KMS-11 (cell line): ENCODE measurements around the gene CFAP299.

ENCODE experiments used
- H2AFZ ChIP-seq: fragments of 200-600 bp; sonication (generic); 2 replicates; pipeline ENCODE4 v1.6.1; 2016; ENCODE audit warnings: antibody characterized with exemption, mixed run types, low read depth
- H3K27ac ChIP-seq: fragments of 200-600 bp; sonication (generic); 2 replicates; pipeline ENCODE4 v1.6.1; 2016; ENCODE audit warnings: mild to moderate bottlenecking, mixed run types
- H3K27me3 ChIP-seq: fragments of 200-600 bp; sonication (generic); 2 replicates; pipeline ENCODE4 v1.6.1; 2017; ENCODE audit warnings: mild to moderate bottlenecking, low read depth, mixed run types, moderate library complexity; ENCODE audit not compliant: insufficient read depth
- H3K36me3 ChIP-seq: fragments of 200-600 bp; sonication (generic); 2 replicates; pipeline ENCODE4 v1.6.1; 2017; ENCODE audit warnings: mild to moderate bottlenecking, mixed run types; ENCODE audit not compliant: insufficient read depth
- H3K4me1 ChIP-seq: fragments of 200-600 bp; sonication (generic); 2 replicates; pipeline ENCODE4 v1.6.1; 2016; ENCODE audit warnings: mild to moderate bottlenecking, low read depth, mixed run types; ENCODE audit not compliant: poor library complexity, severe bottlenecking
- H3K4me2 ChIP-seq: fragments of 200-600 bp; sonication (generic); 2 replicates; pipeline ENCODE4 v1.7.0; 2016; ENCODE audit warnings: mild to moderate bottlenecking, mixed run types
- H3K4me3 ChIP-seq: fragments of 200-600 bp; sonication (generic); IDR thresholded peaks from 2 replicates; pipeline ENCODE4 v1.6.1; 2017; ENCODE audit warnings: low read depth, low read length, mixed read lengths; ENCODE audit not compliant: insufficient read depth
- H3K79me2 ChIP-seq: fragments of 200-600 bp; sonication (generic); 2 replicates; pipeline ENCODE4 v1.6.1; 2016; ENCODE audit warnings: low read depth, mixed run types; ENCODE audit not compliant: insufficient read depth
- H3K9ac ChIP-seq: fragments of 200-600 bp; sonication (generic); 2 replicates; pipeline ENCODE4 v1.6.1; 2016; ENCODE audit warnings: mild to moderate bottlenecking, mixed run types
- H4K20me1 ChIP-seq: fragments of 200-600 bp; sonication (generic); 2 replicates; pipeline ENCODE4 v1.6.1; 2016; ENCODE audit warnings: mild to moderate bottlenecking, mixed run types; ENCODE audit not compliant: insufficient read depth
- CTCF ChIP-seq: fragments of 200-600 bp; sonication (generic); conservative IDR thresholded peaks from 2 replicates; pipeline ENCODE4 v1.6.1; 2017; ENCODE audit warnings: low read depth, mild to moderate bottlenecking, antibody characterized with exemption, low read length, moderate library complexity, mixed read lengths

Gene CFAP299

DNA sequence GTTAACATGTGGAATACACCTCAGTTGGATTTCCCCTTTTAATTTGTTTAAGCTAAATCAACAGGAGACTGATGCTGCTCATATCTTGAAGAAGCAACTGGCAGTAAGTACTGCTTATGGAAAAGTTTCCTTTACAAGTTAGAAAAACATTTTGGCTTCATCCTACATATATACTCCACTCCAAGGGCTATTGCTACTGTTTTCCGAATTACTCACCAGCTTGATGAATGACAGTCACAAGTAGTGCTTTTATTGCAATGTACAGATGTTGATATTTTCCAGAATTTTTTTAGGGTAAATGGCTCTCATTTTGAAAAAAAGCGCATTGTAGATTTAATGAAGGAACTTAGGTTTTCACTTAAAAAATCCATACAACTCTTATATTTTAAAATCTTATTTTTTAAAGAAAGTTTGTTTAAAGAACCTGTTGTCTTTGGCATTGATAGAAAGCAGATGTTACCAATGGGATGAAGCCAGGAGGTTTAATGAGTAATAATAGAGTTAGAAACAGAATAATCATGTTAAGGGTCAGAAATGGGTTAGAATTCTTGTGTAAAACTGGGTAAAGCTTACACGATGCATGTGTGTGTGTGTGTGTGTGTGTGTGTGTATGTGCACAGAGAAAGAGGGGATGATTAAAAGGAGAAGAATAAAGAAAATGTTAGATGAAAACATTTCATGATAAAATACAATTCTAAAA, 272.9 kb downstream of the CFAP299 start:
- Histone ChIP-seq H3K4me1 (no peaks in the 10 kb centered on the region), H3K27ac (no peak overlapping the region), H3K9ac (no peak overlapping the region), H3K79me2 (no peaks in the 10 kb centered on the region), H3K4me2 (no peak overlapping the region), H2AFZ (no peak overlapping the region), H3K4me3 (no peak overlapping the region), H3K36me3 (no peaks in the 10 kb centered on the region), H4K20me1 (no peaks in the 10 kb centered on the region), H3K27me3 (no peaks in the 10 kb centered on the region)
- TF ChIP-seq CTCF = no peak

DNA sequence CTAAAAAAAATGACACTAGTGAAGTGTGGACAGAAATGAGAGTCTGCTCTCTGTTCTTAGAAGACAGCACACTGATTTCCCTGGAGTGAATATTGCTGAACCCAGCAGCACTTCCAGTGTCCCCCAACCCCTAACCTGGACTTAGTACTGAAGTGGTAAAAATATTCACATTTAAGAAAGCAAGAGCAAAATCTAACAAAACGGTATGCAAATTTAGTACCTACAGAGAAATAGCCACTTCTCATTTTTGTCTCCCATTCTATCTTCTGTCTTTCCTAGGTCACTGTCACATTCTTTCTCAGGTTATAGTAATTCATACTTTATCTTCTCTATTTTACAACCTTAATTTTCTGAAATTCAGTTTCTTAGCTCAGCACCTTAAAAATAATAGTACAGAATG, 274.7 kb downstream of the CFAP299 start:
- no peaks in the 10 kb centered on the region for H3K36me3 ChIP-seq
- H3K9ac ChIP-seq = no peak overlapping the region
- H2AFZ ChIP-seq = no peak overlapping the region
- no peaks in the 10 kb centered on the region for H3K79me2 ChIP-seq
- H3K4me1 ChIP-seq = no peaks in the 10 kb centered on the region
- no peaks in the 10 kb centered on the region for H3K27me3 ChIP-seq
- no peak overlapping the region for H3K27ac ChIP-seq
- no peaks in the 10 kb centered on the region for H4K20me1 ChIP-seq
- no peak overlapping the region for H3K4me3 ChIP-seq
- no peak overlapping the region for H3K4me2 ChIP-seq
- no peak for TF ChIP-seq CTCF

- Histone ChIP-seq H3K36me3 (no peaks in the 10 kb centered on the region), H4K20me1 (no peaks in the 10 kb centered on the region), H2AFZ (no peak overlapping the region), H3K27ac (no peak overlapping the region), H3K27me3 (no peaks in the 10 kb centered on the region), H3K4me2 (no peak overlapping the region), H3K9ac (no peak overlapping the region), H3K4me1 (no peaks in the 10 kb centered on the region), H3K79me2 (no peaks in the 10 kb centered on the region), H3K4me3 (no peak overlapping the region)
- TF ChIP-seq CTCF = no peak
These were observed 275.5 kb downstream of the CFAP299 start for GRCh38 chr4:80610845-80611677.

GRCh38 chr4:80611678-80611979, 276.1 kb downstream of the CFAP299 start:
- Histone ChIP-seq H3K4me1 (no peaks in the 10 kb centered on the region), H3K4me3 (no peak overlapping the region), H3K4me2 (no peak overlapping the region), H3K27me3 (no peaks in the 10 kb centered on the region), H3K9ac (no peak overlapping the region), H2AFZ (no peak overlapping the region), H3K79me2 (no peaks in the 10 kb centered on the region), H3K27ac (no peak overlapping the region), H4K20me1 (no peaks in the 10 kb centered on the region), H3K36me3 (no peaks in the 10 kb centered on the region)
- TF ChIP-seq CTCF = no peak
